Right lobe of liver (tissue), 6 donors: Measurements from ENCODE around the gene ARAF. TPM values are rescaled to one million over a fixed set of nuclear protein-coding genes. Genes with fewer than 3 reads are reported as not detected.
"Not testable (repeated sequence)": the region's sequence is repeated elsewhere in the genome, so short reads cannot be mapped to it uniquely, and the experiment has no call there.

Source experiments
- ATAC-seq, 4 donors: fragments of 200-7000 bp; cut with Tn5 transposase; one replicate each; pipeline ENCODE4 v1.9.1; 2020; ENCODE audit warnings: mild to moderate bottlenecking in 4 of 4, moderate library complexity in 4 of 4
- DNase-seq, 3 donors: peaks; one replicate each; pipeline ENCODE4 v3.0.0-alpha.2; 2020
- H3K27ac ChIP-seq, 3 donors: fragments of 200-600 bp; one replicate each; pipeline ENCODE4 v1.8.0; 2022
- H3K27me3 ChIP-seq, 2 donors: fragments of 200-600 bp; one replicate each; pipeline ENCODE4 v1.8.0; 2022
- H3K36me3 ChIP-seq, 4 donors: fragments of 200-600 bp; sonication (generic) in 1 of 4; one replicate each; pipeline versions ENCODE4 v1.5.1 to v1.8.0; 2017 to 2022; ENCODE audit warnings: control low read depth in 1 of 4
- H3K4me1 ChIP-seq, 4 donors: fragments of 200-600 bp; sonication (generic) in 1 of 4; one replicate each; pipeline versions ENCODE4 v1.5.1 to v1.8.0; 2017 to 2022; ENCODE audit warnings: control low read depth in 1 of 4
- H3K4me3 ChIP-seq, 3 donors: fragments of 200-600 bp; one replicate each; pipeline ENCODE4 v1.8.0; 2022
- H3K9me3 ChIP-seq, 4 donors: fragments of 200-600 bp; sonication (generic) in 1 of 4; one replicate each; pipeline versions ENCODE4 v1.5.1 to v1.8.0; 2017 to 2022; ENCODE audit warnings: control low read depth in 1 of 4
- POLR2A ChIP-seq: fragments of 450-650 bp; IDR thresholded peaks from one replicate; pipeline ENCODE4 v1.6.1; 2017; ENCODE audit warnings: antibody characterized with exemption, mild to moderate bottlenecking
- WGBS: methylation state at CpG from one replicate; pipeline ENCODE4 v1.1.6; 2018; ENCODE audit warnings: low coverage, low lambda C conversion rate; ENCODE audit not compliant: insufficient coverage; ENCODE audit errors: missing lambda C conversion rate; 5-methylcytosine and 5-hydroxymethylcytosine counted together
- intact Hi-C, 2 donors: fragments of 100-400 bp; cut with DNase I; formaldehyde crosslinking; loops; one replicate each; pipeline versions ENCODE4 v1.11.2 to v1.14.1; 2022
- total RNA-seq, 6 experiments: library from RNA; depleted of rRNA in 2 of 6; stranded (reverse); fragments of >200 nt in 2 of 6; fragmentation: NEBNext Ultra II Directional in 3 of 6; extraction: Animal tissue kit (Norgen Biotek cat#: 25700) in 3 of 6; gene quantifications; one replicate each; pipeline versions ENCODE4 v1.1.0 to v1.2.4, GENCODE V29; 2016 to 2023
- TF ChIP-seq, protein P1 (sequence below), 4 donors: fragments of 200-600 bp in 3 of 4; fragments of 450-650 bp in 1 of 4; IDR thresholded peaks; one replicate each; pipeline versions ENCODE4 v1.5.1 to v1.8.0; 2016 to 2022; ENCODE audit warnings: antibody characterized with exemption in 4 of 4, mild to moderate bottlenecking in 2 of 4
- donor health status: DM: no; HTN: yes; CAD: no.
- donor health status: DM: no; HTN: no; CAD: no.
- donor health status: DM: no; HTN: no; CAD: no.
- donor health status: DM: no; HTN: yes; CAD: no.
- donor health status: DM: no; HTN: yes; CAD: no.

ARAF gene
- total RNA-seq, 6 experiments from 2014 or later = 31.5 to 86.0 (median 54.9) TPM

- no peak for DNase-seq
- ATAC-seq = no peak
- Histone ChIP-seq H3K36me3 (no peaks in the 10 kb centered on the region), H3K4me3 (no peak overlapping the region), H3K9me3 (no peaks in the 10 kb centered on the region), H3K27ac (no peak overlapping the region), H3K4me1 (no peaks in the 10 kb centered on the region), H3K27me3 (no peaks in the 10 kb centered on the region)
- 47% methylated on average over 2 of the region's 5 CpGs for WGBS
- TF ChIP-seq, protein P1, sequence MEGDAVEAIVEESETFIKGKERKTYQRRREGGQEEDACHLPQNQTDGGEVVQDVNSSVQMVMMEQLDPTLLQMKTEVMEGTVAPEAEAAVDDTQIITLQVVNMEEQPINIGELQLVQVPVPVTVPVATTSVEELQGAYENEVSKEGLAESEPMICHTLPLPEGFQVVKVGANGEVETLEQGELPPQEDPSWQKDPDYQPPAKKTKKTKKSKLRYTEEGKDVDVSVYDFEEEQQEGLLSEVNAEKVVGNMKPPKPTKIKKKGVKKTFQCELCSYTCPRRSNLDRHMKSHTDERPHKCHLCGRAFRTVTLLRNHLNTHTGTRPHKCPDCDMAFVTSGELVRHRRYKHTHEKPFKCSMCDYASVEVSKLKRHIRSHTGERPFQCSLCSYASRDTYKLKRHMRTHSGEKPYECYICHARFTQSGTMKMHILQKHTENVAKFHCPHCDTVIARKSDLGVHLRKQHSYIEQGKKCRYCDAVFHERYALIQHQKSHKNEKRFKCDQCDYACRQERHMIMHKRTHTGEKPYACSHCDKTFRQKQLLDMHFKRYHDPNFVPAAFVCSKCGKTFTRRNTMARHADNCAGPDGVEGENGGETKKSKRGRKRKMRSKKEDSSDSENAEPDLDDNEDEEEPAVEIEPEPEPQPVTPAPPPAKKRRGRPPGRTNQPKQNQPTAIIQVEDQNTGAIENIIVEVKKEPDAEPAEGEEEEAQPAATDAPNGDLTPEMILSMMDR (IDR thresholded peaks at IDR 0.05) = no peak
- no peak for TF ChIP-seq POLR2A
- intact Hi-C loops = no loop called here
Observed at GRCh38 chrX:47590984-47591383, 30.0 kb downstream of the ARAF start.

- TF ChIP-seq, protein P1 (IDR thresholded peaks at IDR 0.05) = no peak
- Histone ChIP-seq H3K27me3 (no peaks in the 10 kb centered on the region), H3K9me3 (no peaks in the 10 kb centered on the region), H3K27ac (no peak overlapping the region), H3K36me3 (no peaks in the 10 kb centered on the region), H3K4me1 (no peaks in the 10 kb centered on the region), H3K4me3 (no peak overlapping the region)
- no peak for DNase-seq
- WGBS = 46% methylated on average over 4 of the region's 4 CpGs
- intact Hi-C loops = no loop called here
- no peak for ATAC-seq
Observed at GRCh38 chrX:47593522-47593921, 32.5 kb downstream of the ARAF start.

DNA sequence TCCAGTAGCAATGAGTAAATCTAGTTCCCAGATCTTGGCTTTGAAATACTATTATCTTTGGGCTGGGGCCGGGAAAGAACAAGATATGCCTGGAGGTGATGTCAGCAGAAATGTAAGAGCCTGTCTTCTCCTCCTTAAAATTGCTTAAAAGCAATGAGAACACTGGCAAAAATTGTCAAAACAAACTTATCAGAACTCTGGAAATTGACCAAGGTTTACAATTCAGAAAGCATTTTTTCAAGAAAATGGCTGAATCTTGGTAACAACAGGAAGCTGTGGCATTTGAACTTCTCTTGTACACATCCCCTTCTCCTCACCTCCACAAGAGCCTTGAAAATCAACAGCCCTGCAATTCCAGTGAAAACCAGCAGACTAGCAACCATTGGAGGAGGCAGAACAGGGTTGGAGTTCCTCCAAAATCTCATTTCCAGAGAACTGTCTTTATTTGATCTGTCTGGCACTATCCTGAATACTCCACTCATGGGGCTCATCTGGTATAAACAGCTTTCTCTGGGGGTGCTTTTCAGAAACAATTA is 34.8 kb downstream of the ARAF start:
- no peak for DNase-seq
- H3K36me3 ChIP-seq = no peaks in the 10 kb centered on the region
- no peak for TF ChIP-seq POLR2A
- TF ChIP-seq, protein P1 (IDR thresholded peaks at IDR 0.05) = no peak
- H3K9me3 ChIP-seq = no peaks in the 10 kb centered on the region
- H3K4me3 ChIP-seq = no peak overlapping the region
- no peaks in the 10 kb centered on the region for H3K4me1 ChIP-seq
- no peaks in the 10 kb centered on the region for H3K27me3 ChIP-seq
- ATAC-seq = peak in 3 of 4 donors; percentile 19 to 70 (median 40)
- 57% methylated on average over 1 of the region's 1 CpG for WGBS
- intact Hi-C loops = no loop called here
- H3K27ac ChIP-seq = no peak overlapping the region

DNA sequence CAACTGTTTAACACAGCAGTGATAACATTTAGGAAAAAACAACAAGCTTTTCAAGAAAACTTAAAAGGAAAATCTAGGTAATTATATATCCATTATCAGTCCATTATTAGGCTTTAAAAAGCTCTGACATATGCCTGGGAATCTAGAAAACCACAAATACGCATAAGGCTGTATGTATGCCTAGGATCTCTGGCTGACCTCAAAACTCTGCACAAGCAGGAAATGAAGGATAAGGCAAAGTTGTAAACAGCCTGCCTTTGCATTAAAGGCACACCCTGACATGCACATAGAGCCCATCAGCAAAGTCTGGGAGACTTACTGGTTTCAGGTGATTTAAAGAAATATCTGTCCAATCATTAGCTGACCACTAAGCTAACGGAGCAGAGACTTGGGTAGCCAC is 35.3 kb downstream of the ARAF start:
- Histone ChIP-seq H3K4me3 (no peak overlapping the region), H3K9me3 (no peaks in the 10 kb centered on the region), H3K27ac (no peak overlapping the region), H3K36me3 (no peaks in the 10 kb centered on the region), H3K4me1 (no peaks in the 10 kb centered on the region), H3K27me3 (no peaks in the 10 kb centered on the region)
- no peak for TF ChIP-seq POLR2A
- TF ChIP-seq, protein P1 (IDR thresholded peaks at IDR 0.05) = no peak
- peak in 1 of 4 donors; percentile 52 for ATAC-seq
- DNase-seq = no peak
- WGBS = 66% methylated on average over 2 of the region's 2 CpGs
- intact Hi-C loops = no loop called here

GRCh38 chrX:47597222-47597621 is 36.2 kb downstream of the ARAF start:
- 81% methylated on average over 3 of the region's 3 CpGs for WGBS
- Histone ChIP-seq H3K9me3 (no peaks in the 10 kb centered on the region), H3K4me3 (no peak overlapping the region), H3K4me1 (no peaks in the 10 kb centered on the region), H3K36me3 (no peaks in the 10 kb centered on the region), H3K27ac (no peak overlapping the region), H3K27me3 (no peaks in the 10 kb centered on the region)
- TF ChIP-seq, protein P1 (IDR thresholded peaks at IDR 0.05) = no peak
- no peak for TF ChIP-seq POLR2A
- no peak for DNase-seq
- intact Hi-C loops = no loop called here
- no peak for ATAC-seq

- H3K4me1 ChIP-seq, intact Hi-C loops, H3K27me3 ChIP-seq, H3K36me3 ChIP-seq, DNase-seq, H3K9me3 ChIP-seq, ATAC-seq, H3K27ac ChIP-seq, H3K4me3 ChIP-seq: not testable (repeated sequence)
- 65% methylated on average over 4 of the region's 4 CpGs for WGBS
Observed at GRCh38 chrX:47603125-47603524, 42.1 kb downstream of the ARAF start.
